K562 (cell line): ENCODE data around the gene MXD3. TPM values are rescaled to one million over a fixed set of nuclear protein-coding genes. Genes with fewer than 3 reads are reported as not detected.

Source experiments
- CHAMP1 ChIP-seq: fragments of 450-650 bp; IDR thresholded peaks from 2 replicates; pipeline ENCODE4 v1.6.1; 2016; ENCODE audit warnings: mild to moderate bottlenecking
- CTCF ChIP-seq, 3 experiments: IDR thresholded peaks in 2 of 3; conservative IDR thresholded peaks in 1 of 3; 2 replicates each; pipeline ENCODE4 v1.5.1; 2011 to 2012; ENCODE audit warnings: low read length in 3 of 3, mild to moderate bottlenecking in 3 of 3, control low read depth in 2 of 3, improper control_type of control experiment in 1 of 3, inconsistent platforms in 1 of 3, low read depth in 1 of 3, mixed read lengths in 1 of 3, moderate library complexity in 1 of 3; ENCODE audit not compliant: insufficient read depth in 2 of 3
- GATAD2A ChIP-seq: fragments of 450-650 bp; IDR thresholded peaks from 2 replicates; pipeline ENCODE4 v1.6.1; 2017
- HMG20A ChIP-seq: fragments of 450-650 bp; formaldehyde crosslinking; conservative IDR thresholded peaks from 2 replicates; pipeline ENCODE4 v1.4.0; 2020; ENCODE audit warnings: mild to moderate bottlenecking, mixed read lengths
- MAFF ChIP-seq: IDR thresholded peaks from 2 replicates; pipeline ENCODE4 v1.6.1; 2012; ENCODE audit warnings: low read length, improper control_type of control experiment
- MGA ChIP-seq: fragments of 450-650 bp; IDR thresholded peaks from 2 replicates; pipeline ENCODE4 v1.6.1; 2016; ENCODE audit warnings: mild to moderate bottlenecking, moderate library complexity
- ZBTB33 ChIP-seq: sonication (generic); formaldehyde crosslinking; IDR thresholded peaks from 2 replicates; pipeline ENCODE4 v1.8.1; 2023; ENCODE audit warnings: mild to moderate bottlenecking, missing genetic modification reagents
- ZNF217 ChIP-seq: sonication (generic); formaldehyde crosslinking; IDR thresholded peaks from 2 replicates; pipeline ENCODE4 v1.8.0; 2022; ENCODE audit warnings: mild to moderate bottlenecking, missing genetic modification reagents
- ZNF232 ChIP-seq: sonication (generic); formaldehyde crosslinking; IDR thresholded peaks from 2 replicates; pipeline ENCODE4 v1.8.0; 2022; ENCODE audit warnings: mild to moderate bottlenecking, missing genetic modification reagents
- polyA plus RNA-seq, 8 experiments: library from polyadenylated mRNA; depleted of rRNA in 4 of 8; stranded (reverse) in 5 of 8; unstranded in 3 of 8; fragments of >200 nt; fragmentation: Nextera tagmentation in 2 of 8; fragmentation: Illumina TruSeq in 1 of 8; extraction: Ambion mirVana in 2 of 8; extraction: Trizol in 1 of 8; gene quantifications; 2 replicates each; pipeline versions ENCODE4 v1.2.1 to v1.2.3, GENCODE V29; 2011 to 2014; ENCODE audit warnings: inconsistent platforms in 1 of 8, missing spikeins in 1 of 8
- total RNA-seq, 7 experiments: library from RNA; depleted of rRNA in 6 of 7; stranded (reverse); fragments of >200 nt in 6 of 7; fragmentation: Illumina TruSeq in 2 of 7; extraction: Trizol in 2 of 7; gene quantifications; 2 replicates each; pipeline versions ENCODE4 v1.2.1 to v1.2.3, GENCODE V29; 2011 to 2021; ENCODE audit warnings: low replicate concordance in 1 of 7

The MXD3 gene
- total and polyA plus RNA-seq, 9 of the 15 experiments (the other 6 are each of a cell fraction or from before 2014, with no cell fraction given), result 0.28 to 24.8 (median 4.5) TPM

- TF ChIP-seq CTCF (IDR thresholded peaks at IDR 0.05 in 2 of 3, conservative IDR thresholded peaks at IDR 0.05 in 1 of 3; ENCODE audit: insufficient read depth in 2 of 3, low read depth in 1 of 3, low read length in 3 of 3) (peak; percentile 53 to 74 (median 61)), MGA (peak; percentile 14; the same call in 1 of the 2 replicates), GATAD2A (no peak), HMG20A (CRISPR knock-in tag) (no peak), MAFF (no peak), ZBTB33 (CRISPR knock-in tag) (0 out of 2 replicates have a peak, but pooled peaks have one; percentile 26), CHAMP1 (no peak), ZNF232 (CRISPR knock-in tag) (no peak), ZNF217 (CRISPR knock-in tag) (no peak)
These were observed 9.2 kb downstream of the MXD3 start (continued) for GRCh38 chr5:177302354-177303110.
